Endothelial cell of umbilical vein (primary cell): ENCODE results near the gene GSTK1. TPM values are rescaled to one million over a fixed set of nuclear protein-coding genes. Genes with fewer than 3 reads are reported as not detected.
"Not testable (repeated sequence)": the region's sequence is repeated elsewhere in the genome, so short reads cannot be mapped to it uniquely, and the experiment has no call there.

ENCODE experiments used
- BruUV-seq: library from RNA; stranded (reverse); fragments of 400-500 nt; replicated peaks from 2 replicates; lab custom pipeline; 2021; lab: Mats Ljungman, UMichigan
- CTCF ChIA-PET: fragments of 300-600, 350-600 bp; sonication (Branson Sonifier 250); formaldehyde crosslinking; loops from one replicate; lab custom pipeline; 2021; ENCODE audit warnings: antibody characterized with exemption, inconsistent platforms; lab: Charles Lee
- POLR2A ChIA-PET: fragments of 300-600, 350-600 bp; sonication (Branson Sonifier 250); formaldehyde crosslinking; loops from one replicate; lab custom pipeline; 2021; ENCODE audit warnings: antibody characterized with exemption, inconsistent platforms; lab: Charles Lee
- DNase-seq: peaks from one replicate; pipeline ENCODE4 v3.0.0-alpha.2; 2011; ENCODE audit warnings: low read depth, low spot score
- FAIRE-seq: peaks from 2 replicates; lab custom pipeline; 2011; peaks lifted over from hg19 to GRCh38; lab: Jason Lieb, UNC
- H2AFZ ChIP-seq: 2 replicates; pipeline ENCODE4 v1.6.0; 2012; ENCODE audit warnings: low read depth, low read length, control low read depth, inconsistent platforms
- H3K27ac ChIP-seq: 2 replicates; pipeline ENCODE4 v1.5.1; 2011; ENCODE audit warnings: low read depth, mild to moderate bottlenecking, control low read depth, low read length, moderate library complexity; ENCODE audit not compliant: insufficient read depth
- H3K27me3 ChIP-seq, 2 experiments: 2 replicates each; pipeline versions ENCODE4 v1.6.0 to v1.6.1; 2011; ENCODE audit warnings: low read length in 2 of 2, mixed read lengths in 1 of 2; ENCODE audit not compliant: control insufficient read depth in 2 of 2, insufficient read depth in 2 of 2
- H3K36me3 ChIP-seq, 2 experiments: 2 replicates in 1 of 2; 3 replicates in 1 of 2; pipeline ENCODE4 v1.5.1; 2011; ENCODE audit warnings: low read length in 2 of 2, mild to moderate bottlenecking in 1 of 2, moderate library complexity in 1 of 2; ENCODE audit not compliant: control insufficient read depth in 2 of 2, insufficient read depth in 2 of 2; ENCODE audit errors: extremely low read depth in 1 of 2
- H3K4me1 ChIP-seq: 3 replicates; pipeline ENCODE4 v1.5.1; 2011; ENCODE audit warnings: mild to moderate bottlenecking, low read length; ENCODE audit not compliant: control insufficient read depth, insufficient read depth; ENCODE audit errors: extremely low read depth
- H3K4me2 ChIP-seq: 2 replicates; pipeline ENCODE4 v1.6.1; 2011; ENCODE audit warnings: low read length, control low read depth, mixed read lengths; ENCODE audit not compliant: insufficient read depth
- H3K4me3 ChIP-seq, 3 experiments: fragments of 200-600 bp in 1 of 3; sonication (generic), shearing (Covaris generic) in 1 of 3; replicated peaks in 1 of 3; 2 replicates each; pipeline ENCODE4 v1.5.1; 2011 to 2016; ENCODE audit warnings: control low read depth in 3 of 3, low read length in 3 of 3, mild to moderate bottlenecking in 2 of 3, inconsistent platforms in 1 of 3, low read depth in 1 of 3, moderate library complexity in 1 of 3; ENCODE audit not compliant: insufficient read depth in 1 of 3
- H3K79me2 ChIP-seq: 2 replicates; pipeline ENCODE4 v1.6.0; 2012; ENCODE audit warnings: low read length, inconsistent platforms; ENCODE audit not compliant: control insufficient read depth, insufficient read depth
- H3K9ac ChIP-seq: replicated peaks from 2 replicates; pipeline ENCODE3; 2011; ENCODE audit warnings: low read length, control low read depth; ENCODE audit not compliant: insufficient read depth; ENCODE audit errors: extremely low read depth
- H3K9me1 ChIP-seq: replicated peaks from 3 replicates; pipeline ENCODE4 v1.6.0; 2011; ENCODE audit warnings: mild to moderate bottlenecking, low read length; ENCODE audit not compliant: control insufficient read depth, insufficient read depth; ENCODE audit errors: extremely low read depth
- H3K9me3 ChIP-seq: replicated peaks from 2 replicates; pipeline ENCODE4 v1.5.1; 2012; ENCODE audit warnings: low read length, inconsistent platforms; ENCODE audit not compliant: control insufficient read depth, insufficient read depth
- H4K20me1 ChIP-seq: replicated peaks from 2 replicates; pipeline ENCODE3; 2011; ENCODE audit warnings: mild to moderate bottlenecking, low read length; ENCODE audit not compliant: control insufficient read depth, insufficient read depth; ENCODE audit errors: extremely low read depth
- EZH2 ChIP-seq: IDR thresholded peaks from 2 replicates; pipeline ENCODE4 v1.6.1; 2012; ENCODE audit warnings: borderline replicate concordance, low read depth, mild to moderate bottlenecking, moderate library complexity, low read length, inconsistent platforms; ENCODE audit not compliant: severe bottlenecking
- FOS ChIP-seq: IDR thresholded peaks from 2 replicates; pipeline ENCODE4 v1.6.1; 2011; ENCODE audit warnings: mild to moderate bottlenecking, low read length, moderate library complexity, borderline replicate concordance; ENCODE audit not compliant: insufficient read depth
- GATA2 ChIP-seq: IDR thresholded peaks from 2 replicates; pipeline ENCODE4 v1.7.0; 2011; ENCODE audit warnings: low read depth, mild to moderate bottlenecking, moderate library complexity, mixed read lengths, low read length; ENCODE audit not compliant: insufficient read length, insufficient read depth
- JUN ChIP-seq: IDR thresholded peaks from 2 replicates; pipeline ENCODE4 v1.6.1; 2011; ENCODE audit warnings: borderline replicate concordance, low read depth; ENCODE audit not compliant: insufficient read length, insufficient read depth
- MYC ChIP-seq: IDR thresholded peaks from one replicate; pipeline ENCODE4 v1.6.1; 2011; ENCODE audit warnings: mild to moderate bottlenecking, low read depth, low read length
- POLR2A ChIP-seq: IDR thresholded peaks from 2 replicates; pipeline ENCODE4 v1.6.1; 2012; ENCODE audit warnings: low read depth, mild to moderate bottlenecking, control low read depth, low read length
- POLR2AphosphoS5 ChIP-seq: IDR thresholded peaks from 2 replicates; pipeline ENCODE4 v1.6.1; 2012; ENCODE audit warnings: low read depth, mild to moderate bottlenecking, control low read depth, low read length, moderate library complexity; ENCODE audit not compliant: insufficient read depth
- dilution Hi-C: fragments of 300-500 bp; cut with MboI; formaldehyde crosslinking; loops from one replicate; pipeline ENCODE4 v1.15.0; 2019; ENCODE audit warnings: low sequenced_read_pairs; ENCODE audit not compliant: extremely low pct_ligation_motif_present
- intact Hi-C: fragments of 100-400 bp; cut with micrococcal nuclease; formaldehyde crosslinking; loops from one replicate; pipeline ENCODE4 v1.10.0; 2022
- polyA plus RNA-seq, 4 experiments: library from polyadenylated mRNA; depleted of rRNA in 3 of 4; stranded (reverse) in 3 of 4; unstranded in 1 of 4; fragments of >200 nt; gene quantifications; 2 replicates each; pipeline versions ENCODE4 v1.2.1 to v1.2.3, GENCODE V29; 2011 to 2012; ENCODE audit warnings: missing spikeins in 1 of 4
- total RNA-seq: library from RNA; stranded (reverse); gene quantifications from 2 replicates; pipeline ENCODE4 v1.2.3, GENCODE V29; 2021
- TF ChIP-seq, protein P1 (sequence below), 2 donors: IDR thresholded peaks; 1 replicate in 1 of 2; 2 replicates in 1 of 2; pipeline ENCODE4 v1.5.1; 2011; ENCODE audit warnings: low read length in 2 of 2, mild to moderate bottlenecking in 2 of 2, moderate library complexity in 2 of 2, control low read depth in 1 of 2, inconsistent platforms in 1 of 2, low read depth in 1 of 2; ENCODE audit not compliant: insufficient read depth in 1 of 2; ENCODE audit errors: extremely low read depth in 1 of 2
- TF ChIP-seq, protein P2 (sequence below): IDR thresholded peaks from 2 replicates; pipeline ENCODE4 v1.6.1; 2011; ENCODE audit not compliant: insufficient read depth, insufficient read length

Gene GSTK1
- total and polyA plus RNA-seq, 2 donors (not counting 3 experiments of a cell fraction or from before 2014, with no cell fraction given), result 119 to 132 TPM

DNA sequence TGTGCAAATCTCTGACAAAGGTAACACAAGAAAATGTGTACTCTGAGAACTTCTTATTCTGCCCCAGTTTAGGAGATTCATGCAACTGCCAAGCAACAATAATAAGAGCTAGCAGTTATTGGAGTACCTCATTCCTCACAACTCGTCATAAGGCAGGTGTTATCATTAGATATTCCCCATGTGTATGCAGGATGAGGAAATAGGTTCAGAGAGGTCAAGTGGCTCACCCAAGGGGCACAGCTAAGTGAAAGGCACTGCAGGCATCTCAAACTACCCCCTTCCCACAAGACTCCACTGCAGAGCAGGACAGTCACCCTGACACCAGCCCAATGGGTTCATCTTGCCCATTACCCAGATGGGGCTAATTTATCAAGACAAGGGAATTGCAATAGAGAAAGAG lies 1.3 kb upstream of the GSTK1 start:
- CTCF ChIA-PET, result interaction anchor here (1.9 to 2.0 kb wide), 2 partner anchors 21 to 47 kb away, joined by 8 to 9 read pairs; no protein-coding TSS in a partner anchor
- Histone ChIP-seq H3K27me3 (no peaks in the 10 kb centered on the region), H3K4me1 (peaks cover 8% of the 10 kb centered on the region), H3K4me2 (no peak overlapping the region), H3K4me3 (no peak overlapping the region), H3K9me1 (no peaks in the 10 kb centered on the region), H3K27ac (no peak overlapping the region), H2AFZ (no peak overlapping the region), H3K36me3 (peaks cover 2 to 5% of the 10 kb centered on the region in 2 experiments), H3K9me3 (no peaks in the 10 kb centered on the region), H3K9ac (no peak overlapping the region), H4K20me1 (no peaks in the 10 kb centered on the region), H3K79me2 (peaks cover 5% of the 10 kb centered on the region)
- intact Hi-C loops (loop anchor here (2.0 kb wide), 1 partner anchor 35 kb away; no protein-coding TSS in a partner anchor), dilution Hi-C loops (no loop called here)
- DNase-seq (no peak), FAIRE-seq (no peak)
- no TSS peak for BruUV-seq
- POLR2A ChIA-PET, result no interaction called here
- no peak for TF ChIP-seq MYC
- TF ChIP-seq, protein P1, sequence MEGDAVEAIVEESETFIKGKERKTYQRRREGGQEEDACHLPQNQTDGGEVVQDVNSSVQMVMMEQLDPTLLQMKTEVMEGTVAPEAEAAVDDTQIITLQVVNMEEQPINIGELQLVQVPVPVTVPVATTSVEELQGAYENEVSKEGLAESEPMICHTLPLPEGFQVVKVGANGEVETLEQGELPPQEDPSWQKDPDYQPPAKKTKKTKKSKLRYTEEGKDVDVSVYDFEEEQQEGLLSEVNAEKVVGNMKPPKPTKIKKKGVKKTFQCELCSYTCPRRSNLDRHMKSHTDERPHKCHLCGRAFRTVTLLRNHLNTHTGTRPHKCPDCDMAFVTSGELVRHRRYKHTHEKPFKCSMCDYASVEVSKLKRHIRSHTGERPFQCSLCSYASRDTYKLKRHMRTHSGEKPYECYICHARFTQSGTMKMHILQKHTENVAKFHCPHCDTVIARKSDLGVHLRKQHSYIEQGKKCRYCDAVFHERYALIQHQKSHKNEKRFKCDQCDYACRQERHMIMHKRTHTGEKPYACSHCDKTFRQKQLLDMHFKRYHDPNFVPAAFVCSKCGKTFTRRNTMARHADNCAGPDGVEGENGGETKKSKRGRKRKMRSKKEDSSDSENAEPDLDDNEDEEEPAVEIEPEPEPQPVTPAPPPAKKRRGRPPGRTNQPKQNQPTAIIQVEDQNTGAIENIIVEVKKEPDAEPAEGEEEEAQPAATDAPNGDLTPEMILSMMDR (IDR thresholded peaks at IDR 0.05; ENCODE audit: extremely low read depth in 1 of 2, insufficient read depth in 1 of 2, low read depth in 1 of 2, low read length in 2 of 2), result no peak
- no peak for TF ChIP-seq POLR2AphosphoS5
- TF ChIP-seq JUN, result no peak
- TF ChIP-seq EZH2, result no peak
- no peak for TF ChIP-seq GATA2
- no peak for TF ChIP-seq POLR2A
- TF ChIP-seq FOS, result no peak
- TF ChIP-seq, protein P2, sequence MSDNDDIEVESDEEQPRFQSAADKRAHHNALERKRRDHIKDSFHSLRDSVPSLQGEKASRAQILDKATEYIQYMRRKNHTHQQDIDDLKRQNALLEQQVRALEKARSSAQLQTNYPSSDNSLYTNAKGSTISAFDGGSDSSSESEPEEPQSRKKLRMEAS, result no peak

DNA sequence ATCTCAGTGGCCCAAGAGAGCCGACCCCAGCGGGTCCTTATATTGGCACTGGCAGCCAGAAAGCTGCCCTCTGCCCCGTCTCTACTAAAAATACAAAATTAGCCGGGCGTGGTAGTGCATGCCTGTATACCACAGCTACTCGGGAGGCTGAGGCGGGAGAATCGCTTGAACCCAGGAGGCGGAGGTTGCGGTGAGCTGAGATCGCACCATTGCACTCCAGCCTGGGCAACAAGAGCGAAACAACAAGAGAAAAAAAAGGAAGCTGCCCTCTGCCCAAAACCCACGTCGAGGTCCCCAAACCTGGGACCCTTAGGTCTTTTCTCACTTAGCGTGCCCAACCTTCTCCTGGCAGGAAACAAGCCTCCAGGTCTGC lies 941 bp downstream of the GSTK1 start:
- H4K20me1 ChIP-seq, H3K27me3 ChIP-seq, H3K79me2 ChIP-seq, intact Hi-C loops, H3K9me3 ChIP-seq, H3K27ac ChIP-seq, BruUV-seq, DNase-seq, H3K4me1 ChIP-seq, FAIRE-seq, H3K9me1 ChIP-seq, dilution Hi-C loops: not testable (repeated sequence)
- POLR2A ChIA-PET, result interaction anchor here (1.2 kb wide), 1 partner anchor 16 kb away, joined by 3 read pairs; no protein-coding TSS in a partner anchor
- Histone ChIP-seq H3K9ac (peak overlapping the region; percentile 55), H3K4me2 (peak overlapping the region; percentile 88), H3K36me3 (peaks cover 10 to 20% of the 10 kb centered on the region in 2 experiments), H2AFZ (peak overlapping the region; percentile 86), H3K4me3 (peak overlapping the region; percentile 45 to 87 (median 80))
- CTCF ChIA-PET, result interaction anchor here (0.8 to 2.9 kb wide), 8 partner anchors 16 to 116 kb away, joined by 3 to 26 read pairs (median 6); no protein-coding TSS in a partner anchor
